Measurements from ENCODE around the gene VSIG10.

VSIG10 gene

GRCh38 chr12:118126119-118126757 is 22.4 kb upstream of the VSIG10 start:
- Histone ChIP-seq H3K9me3 (replicated peaks; ENCODE audit: insufficient read depth, low read length) (no peaks in the 10 kb centered on the region), H3K27me3 (replicated peaks; ENCODE audit: insufficient read depth, low read length) (no peaks in the 10 kb centered on the region), H3K4me3 (ENCODE audit: low read length) (no peak overlapping the region), H3K79me2 (ENCODE audit: low read length) (no peaks in the 10 kb centered on the region), H3F3A (ENCODE audit: insufficient read depth, low read length) (no peaks in the 10 kb centered on the region), H4K20me1 (ENCODE audit: insufficient read depth, low read length) (no peaks in the 10 kb centered on the region), H3K4me2 (ENCODE audit: low read depth, low read length) (no peak overlapping the region), H2AFZ (ENCODE audit: low read length) (no peak overlapping the region), H3K27ac (ENCODE audit: low read length) (no peak overlapping the region), H3K36me3 (replicated peaks; ENCODE audit: insufficient read depth, low read length) (no peaks in the 10 kb centered on the region), H3K4me1 (ENCODE audit: low read length) (no peaks in the 10 kb centered on the region), H3K9me2 (replicated peaks; ENCODE audit: insufficient read depth, low read length) (no peaks in the 10 kb centered on the region), H3K9ac (ENCODE audit: low read length) (no peak overlapping the region)
- no peak for DNase-seq
- no peak for TF ChIP-seq CTCF (IDR thresholded peaks at IDR 0.05; ENCODE audit: low read length)
- no peak for TF ChIP-seq EZH2 (optimal IDR thresholded peaks at IDR 0.05; ENCODE audit: low read depth, low read length)
- TF ChIP-seq EZH2phosphoT487 (IDR thresholded peaks at IDR 0.05; ENCODE audit: low read length), result no peak

- Histone ChIP-seq H3K4me2 (ENCODE audit: low read depth, low read length) (no peak overlapping the region), H3K9me2 (replicated peaks; ENCODE audit: insufficient read depth, low read length) (no peaks in the 10 kb centered on the region), H2AFZ (ENCODE audit: low read length) (no peak overlapping the region), H3K9me3 (replicated peaks; ENCODE audit: insufficient read depth, low read length) (no peaks in the 10 kb centered on the region), H3K27me3 (replicated peaks; ENCODE audit: insufficient read depth, low read length) (no peaks in the 10 kb centered on the region), H4K20me1 (ENCODE audit: insufficient read depth, low read length) (no peaks in the 10 kb centered on the region), H3K79me2 (ENCODE audit: low read length) (no peaks in the 10 kb centered on the region), H3K4me1 (ENCODE audit: low read length) (no peaks in the 10 kb centered on the region), H3K4me3 (ENCODE audit: low read length) (no peak overlapping the region), H3K9ac (ENCODE audit: low read length) (no peak overlapping the region), H3F3A (ENCODE audit: insufficient read depth, low read length) (no peaks in the 10 kb centered on the region), H3K36me3 (replicated peaks; ENCODE audit: insufficient read depth, low read length) (no peaks in the 10 kb centered on the region), H3K27ac (ENCODE audit: low read length) (no peak overlapping the region)
- TF ChIP-seq EZH2 (optimal IDR thresholded peaks at IDR 0.05; ENCODE audit: low read depth, low read length), result no peak
- TF ChIP-seq CTCF (IDR thresholded peaks at IDR 0.05; ENCODE audit: low read length), result no peak
- no peak for TF ChIP-seq EZH2phosphoT487 (IDR thresholded peaks at IDR 0.05; ENCODE audit: low read length)
- DNase-seq, result no peak
Observed at GRCh38 chr12:118125743-118126118, 21.9 kb upstream of the VSIG10 start.

GRCh38 chr12:118124333-118124874 is 20.6 kb upstream of the VSIG10 start:
- no peak for TF ChIP-seq EZH2 (optimal IDR thresholded peaks at IDR 0.05; ENCODE audit: low read depth, low read length)
- TF ChIP-seq CTCF (IDR thresholded peaks at IDR 0.05; ENCODE audit: low read length), result no peak
- H3K9me2 ChIP-seq (replicated peaks; ENCODE audit: insufficient read depth, low read length), result no peaks in the 10 kb centered on the region

More at GRCh38 chr12:118124333-118124874, 20.6 kb upstream of the VSIG10 start:
- no peak overlapping the region for H3K4me3 ChIP-seq (ENCODE audit: low read length)
- H4K20me1 ChIP-seq (ENCODE audit: insufficient read depth, low read length), result no peaks in the 10 kb centered on the region
- no peaks in the 10 kb centered on the region for H3K36me3 ChIP-seq (replicated peaks; ENCODE audit: insufficient read depth, low read length)
- no peaks in the 10 kb centered on the region for H3K9me3 ChIP-seq (replicated peaks; ENCODE audit: insufficient read depth, low read length)
- no peak for DNase-seq
- H3F3A ChIP-seq (ENCODE audit: insufficient read depth, low read length), result no peaks in the 10 kb centered on the region
- no peak overlapping the region for H3K4me2 ChIP-seq (ENCODE audit: low read depth, low read length)
- H3K27ac ChIP-seq (ENCODE audit: low read length), result no peak overlapping the region
- H3K27me3 ChIP-seq (replicated peaks; ENCODE audit: insufficient read depth, low read length), result no peaks in the 10 kb centered on the region
- no peak overlapping the region for H2AFZ ChIP-seq (ENCODE audit: low read length)
- no peak overlapping the region for H3K9ac ChIP-seq (ENCODE audit: low read length)
- H3K79me2 ChIP-seq (ENCODE audit: low read length), result no peaks in the 10 kb centered on the region
- no peaks in the 10 kb centered on the region for H3K4me1 ChIP-seq (ENCODE audit: low read length)
